HepG2 (cell line): Measurements from ENCODE around the gene CDH13. TPM values are rescaled to one million over a fixed set of nuclear protein-coding genes. Genes with fewer than 3 reads are reported as not detected.

Experiments
- ATAC-seq: fragments of 200-7000 bp; cut with Tn5 transposase; 3 replicates; pipeline ENCODE4 v1.9.1; 2020; ENCODE audit warnings: mild to moderate bottlenecking, moderate library complexity
- BruUV-seq: library from RNA; stranded (reverse); fragments of 400-500 nt; replicated peaks from 2 replicates; lab custom pipeline; 2021; lab: Mats Ljungman, UMichigan
- CTCF ChIA-PET: fragments of 300-600 bp; formaldehyde crosslinking; extraction: SDS; loops from one replicate; lab custom pipeline; 2021; ENCODE audit warnings: low total read pairs, inconsistent platforms, low intra/inter-chr PET ratio; lab: Yijun Ruan, JAX
- POLR2A ChIA-PET: fragments of 350-600 bp; sonication (Branson Sonifier 250); formaldehyde crosslinking; loops from one replicate; lab custom pipeline; 2020; ENCODE audit warnings: antibody characterized with exemption, inconsistent platforms; lab: Yijun Ruan, JAX
- DNase-seq: peaks from one replicate; pipeline ENCODE4 v3.0.0-alpha.2; 2015; ENCODE audit warnings: low spot score
- FAIRE-seq: peaks from 3 replicates; lab custom pipeline; 2011; peaks lifted over from hg19 to GRCh38; lab: Jason Lieb, UNC
- H2AFZ ChIP-seq: one replicate; pipeline ENCODE4 v1.6.1; 2011; ENCODE audit warnings: low read length, inconsistent platforms
- H3K27ac ChIP-seq: fragments of 300-600 bp; 3 replicates; pipeline ENCODE4 v1.8.0; 2011; ENCODE audit warnings: mixed run types, mild to moderate bottlenecking, mixed read lengths, low read length, inconsistent platforms; ENCODE audit not compliant: insufficient read depth; ENCODE audit errors: extremely low read length
- H3K27me3 ChIP-seq, 2 experiments: fragments of 200-600 bp in 1 of 2; 2 replicates in 1 of 2; 3 replicates in 1 of 2; pipeline versions ENCODE4 v1.6.0 to v1.8.0; 2011; ENCODE audit warnings: low read length in 2 of 2, mild to moderate bottlenecking in 2 of 2, moderate library complexity in 2 of 2, inconsistent platforms in 1 of 2; ENCODE audit not compliant: insufficient read depth in 2 of 2, control insufficient read depth in 1 of 2
- H3K36me3 ChIP-seq, 2 experiments: fragments of 200-600 bp in 1 of 2; replicated peaks in 1 of 2; 2 replicates in 1 of 2; 3 replicates in 1 of 2; pipeline versions ENCODE4 v1.5.1 to v1.8.0; 2011; ENCODE audit warnings: low read length in 2 of 2, inconsistent platforms in 1 of 2; ENCODE audit not compliant: insufficient read depth in 2 of 2, control insufficient read depth in 1 of 2
- H3K4me1 ChIP-seq: 2 replicates; pipeline ENCODE4 v1.5.1; 2012; ENCODE audit warnings: low read length, inconsistent platforms; ENCODE audit not compliant: insufficient read depth
- H3K4me2 ChIP-seq: 2 replicates; pipeline ENCODE4 v1.6.0; 2011; ENCODE audit warnings: low read depth, low read length, inconsistent platforms
- H3K4me3 ChIP-seq, 3 experiments: fragments of 200-600 bp in 1 of 3; sonication (generic), shearing (Covaris generic) in 1 of 3; replicated peaks in 1 of 3; 2 replicates each; pipeline ENCODE4 v1.5.1; 2011 to 2016; ENCODE audit warnings: low read length in 3 of 3, inconsistent platforms in 2 of 3, low read depth in 2 of 3, mild to moderate bottlenecking in 2 of 3, control low read depth in 1 of 3, mixed read lengths in 1 of 3; ENCODE audit not compliant: insufficient read depth in 1 of 3
- H3K79me2 ChIP-seq: one replicate; pipeline ENCODE4 v1.6.1; 2011; ENCODE audit warnings: low read length, inconsistent platforms; ENCODE audit not compliant: insufficient read depth
- H3K9ac ChIP-seq: 2 replicates; pipeline ENCODE4 v1.6.0; 2011; ENCODE audit warnings: mild to moderate bottlenecking, low read depth, low read length, inconsistent platforms; ENCODE audit not compliant: insufficient read depth
- H3K9me3 ChIP-seq: 2 replicates; pipeline ENCODE4 v1.5.1; 2012; ENCODE audit warnings: mild to moderate bottlenecking, low read length
- H4K20me1 ChIP-seq: 2 replicates; pipeline ENCODE4 v1.6.0; 2011; ENCODE audit warnings: inconsistent platforms, mild to moderate bottlenecking, low read length, moderate library complexity; ENCODE audit not compliant: insufficient read depth
- DMAP1 ChIP-seq: IDR thresholded peaks from 2 replicates; pipeline ENCODE4 v1.6.1; 2016
- ERF ChIP-seq: IDR thresholded peaks from 2 replicates; pipeline ENCODE4 v1.6.1; 2018; ENCODE audit warnings: missing biosample characterization, missing genetic modification reagents
- HOXA5 ChIP-seq: sonication (generic); formaldehyde crosslinking; IDR thresholded peaks from 2 replicates; pipeline ENCODE4 v1.4.0; 2020; ENCODE audit warnings: missing genetic modification reagents
- MAF1 ChIP-seq: sonication (generic); formaldehyde crosslinking; IDR thresholded peaks from 2 replicates; pipeline ENCODE4 v1.5.0; 2020; ENCODE audit warnings: missing genetic modification reagents, borderline replicate concordance
- MATR3 ChIP-seq: sonication (generic); formaldehyde crosslinking; IDR thresholded peaks from 2 replicates; pipeline ENCODE4 v1.4.0; 2020; ENCODE audit warnings: missing genetic modification reagents
- NFIC ChIP-seq: IDR thresholded peaks from 2 replicates; pipeline ENCODE4 v1.6.1; 2012; ENCODE audit warnings: mild to moderate bottlenecking, low read length, inconsistent platforms
- ZFYVE20 ChIP-seq: sonication (generic); formaldehyde crosslinking; IDR thresholded peaks from 2 replicates; pipeline ENCODE4 v1.8.0; 2023; ENCODE audit warnings: low read depth, mild to moderate bottlenecking, moderate library complexity, missing genetic modification reagents, borderline replicate concordance
- ZNF598 ChIP-seq: sonication (generic); formaldehyde crosslinking; IDR thresholded peaks from 2 replicates; pipeline ENCODE4 v1.5.1; 2020; ENCODE audit warnings: mild to moderate bottlenecking, missing genetic modification reagents, borderline replicate concordance
- ZNF879 ChIP-seq: sonication (generic); formaldehyde crosslinking; IDR thresholded peaks from 2 replicates; pipeline ENCODE4 v1.8.1; 2023; ENCODE audit warnings: missing genetic modification reagents
- WGBS: methylation state at CpG from one replicate; pipeline ENCODE4 v1.1.6; 2017; ENCODE audit warnings: low lambda C conversion rate; 5-methylcytosine and 5-hydroxymethylcytosine counted together
- in situ Hi-C: cut with HindIII; loops from 2 replicates; pipeline ENCODE4 v1.10.0; 2017; ENCODE audit warnings: low pct_unique_long_range_greater_than_20kb; ENCODE audit not compliant: extremely low pct_ligation_motif_present
- intact Hi-C: fragments of 100-400 bp; cut with micrococcal nuclease; formaldehyde crosslinking; loops from one replicate; pipeline ENCODE4 v1.10.0; 2022; ENCODE audit not compliant: unreplicated experiment
- polyA plus RNA-seq, 8 experiments: library from polyadenylated mRNA; depleted of rRNA in 3 of 8; stranded (reverse) in 7 of 8; unstranded in 1 of 8; fragments of >200 nt; fragmentation: Illumina TruSeq in 4 of 8; extraction: Trizol in 4 of 8; gene quantifications; 2 replicates each; pipeline versions ENCODE4 v1.2.1 to v1.2.3, GENCODE V29; 2011 to 2016; ENCODE audit warnings: low read depth in 4 of 8, missing spikeins in 1 of 8, mixed read lengths in 1 of 8; ENCODE audit not compliant: insufficient read depth in 1 of 8
- total RNA-seq, 5 experiments: library from RNA; depleted of rRNA; stranded (reverse); fragments of >200 nt; fragmentation: Illumina TruSeq; extraction: Trizol; gene quantifications; 2 replicates each; pipeline ENCODE4 v1.2.3, GENCODE V29; 2016; ENCODE audit warnings: low read depth in 1 of 5
- TF ChIP-seq, protein P1 (sequence below): sonication (generic); formaldehyde crosslinking; IDR thresholded peaks from 2 replicates; pipeline ENCODE4 v1.9.0; 2021; ENCODE audit warnings: missing genetic modification reagents, mild to moderate bottlenecking, borderline replicate concordance
- TF ChIP-seq, protein P2 (sequence below): fragments of 450-650 bp; IDR thresholded peaks from 2 replicates; pipeline ENCODE4 v1.6.1; 2017
- TF ChIP-seq, protein P3 (sequence below): sonication (generic); formaldehyde crosslinking; IDR thresholded peaks from 2 replicates; pipeline ENCODE4 v1.8.0; 2022; ENCODE audit warnings: mild to moderate bottlenecking, missing genetic modification reagents, moderate library complexity
- TF ChIP-seq, protein P4 (sequence below): sonication (generic); formaldehyde crosslinking; IDR thresholded peaks from 2 replicates; pipeline ENCODE4 v1.4.0; 2020; ENCODE audit warnings: mild to moderate bottlenecking, missing genetic modification reagents
- TF ChIP-seq, protein P5 (sequence below): IDR thresholded peaks from 2 replicates; pipeline ENCODE4 v1.4.0; 2020; ENCODE audit warnings: mild to moderate bottlenecking, missing genetic modification reagents
- TF ChIP-seq, protein P6 (sequence below): sonication (generic); formaldehyde crosslinking; IDR thresholded peaks from 2 replicates; pipeline ENCODE4 v1.4.0; 2020; ENCODE audit warnings: missing genetic modification reagents, borderline replicate concordance

Gene CDH13
- total and polyA plus RNA-seq, 2 of the 13 experiments (the other 11 are each of a cell fraction or from before 2014, with no cell fraction given), result not detected

DNA sequence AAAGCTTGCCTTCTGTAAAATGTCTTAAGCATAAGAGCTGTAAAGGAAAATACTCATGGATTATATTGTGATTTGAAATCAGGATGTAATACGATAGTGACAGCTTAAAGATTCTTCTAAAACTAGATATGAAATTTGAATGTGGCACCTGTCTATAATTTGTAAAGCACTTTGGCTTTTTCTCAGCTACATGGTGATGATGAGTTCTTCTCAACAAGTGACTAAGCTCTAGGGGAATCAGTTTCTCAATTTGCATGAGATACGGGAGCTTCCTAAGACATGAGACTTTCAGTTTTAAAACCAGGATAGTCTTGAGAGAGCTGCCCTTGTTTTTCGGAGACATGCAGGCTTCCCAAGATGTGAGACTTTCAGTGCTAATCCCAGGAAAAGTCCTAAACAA is 439.2 kb downstream of the CDH13 start (continued):
- TF ChIP-seq, protein P1, sequence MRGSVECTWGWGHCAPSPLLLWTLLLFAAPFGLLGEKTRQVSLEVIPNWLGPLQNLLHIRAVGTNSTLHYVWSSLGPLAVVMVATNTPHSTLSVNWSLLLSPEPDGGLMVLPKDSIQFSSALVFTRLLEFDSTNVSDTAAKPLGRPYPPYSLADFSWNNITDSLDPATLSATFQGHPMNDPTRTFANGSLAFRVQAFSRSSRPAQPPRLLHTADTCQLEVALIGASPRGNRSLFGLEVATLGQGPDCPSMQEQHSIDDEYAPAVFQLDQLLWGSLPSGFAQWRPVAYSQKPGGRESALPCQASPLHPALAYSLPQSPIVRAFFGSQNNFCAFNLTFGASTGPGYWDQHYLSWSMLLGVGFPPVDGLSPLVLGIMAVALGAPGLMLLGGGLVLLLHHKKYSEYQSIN, result no peak
- TF ChIP-seq, protein P2, sequence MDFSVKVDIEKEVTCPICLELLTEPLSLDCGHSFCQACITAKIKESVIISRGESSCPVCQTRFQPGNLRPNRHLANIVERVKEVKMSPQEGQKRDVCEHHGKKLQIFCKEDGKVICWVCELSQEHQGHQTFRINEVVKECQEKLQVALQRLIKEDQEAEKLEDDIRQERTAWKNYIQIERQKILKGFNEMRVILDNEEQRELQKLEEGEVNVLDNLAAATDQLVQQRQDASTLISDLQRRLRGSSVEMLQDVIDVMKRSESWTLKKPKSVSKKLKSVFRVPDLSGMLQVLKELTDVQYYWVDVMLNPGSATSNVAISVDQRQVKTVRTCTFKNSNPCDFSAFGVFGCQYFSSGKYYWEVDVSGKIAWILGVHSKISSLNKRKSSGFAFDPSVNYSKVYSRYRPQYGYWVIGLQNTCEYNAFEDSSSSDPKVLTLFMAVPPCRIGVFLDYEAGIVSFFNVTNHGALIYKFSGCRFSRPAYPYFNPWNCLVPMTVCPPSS, result no peak
- no peak for TF ChIP-seq DMAP1 (CRISPR knock-in tag)
- no peak for TF ChIP-seq HOXA5 (CRISPR knock-in tag)
- TF ChIP-seq, protein P3, sequence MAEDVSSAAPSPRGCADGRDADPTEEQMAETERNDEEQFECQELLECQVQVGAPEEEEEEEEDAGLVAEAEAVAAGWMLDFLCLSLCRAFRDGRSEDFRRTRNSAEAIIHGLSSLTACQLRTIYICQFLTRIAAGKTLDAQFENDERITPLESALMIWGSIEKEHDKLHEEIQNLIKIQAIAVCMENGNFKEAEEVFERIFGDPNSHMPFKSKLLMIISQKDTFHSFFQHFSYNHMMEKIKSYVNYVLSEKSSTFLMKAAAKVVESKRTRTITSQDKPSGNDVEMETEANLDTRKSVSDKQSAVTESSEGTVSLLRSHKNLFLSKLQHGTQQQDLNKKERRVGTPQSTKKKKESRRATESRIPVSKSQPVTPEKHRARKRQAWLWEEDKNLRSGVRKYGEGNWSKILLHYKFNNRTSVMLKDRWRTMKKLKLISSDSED (CRISPR knock-in tag), result no peak
- no peak for TF ChIP-seq MAF1 (CRISPR knock-in tag)

DNA sequence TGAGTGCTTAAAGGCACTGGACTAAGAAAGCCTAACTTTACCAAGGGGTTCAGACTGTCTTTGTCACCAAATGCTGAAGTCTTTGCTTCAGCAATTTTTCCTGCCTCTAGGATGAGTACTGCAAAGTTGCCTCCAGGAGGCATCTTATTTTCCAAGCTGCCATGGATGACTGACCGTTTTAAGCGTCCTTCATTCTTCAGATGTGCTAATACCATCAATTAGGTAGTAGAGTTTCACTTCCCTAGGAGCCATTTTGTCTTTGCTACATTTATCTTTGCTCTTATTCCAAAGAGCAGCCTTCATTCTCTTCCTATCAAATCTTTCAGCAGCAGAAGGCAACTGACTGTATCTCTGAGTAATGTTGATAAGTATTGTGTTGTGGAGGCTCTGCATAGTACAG is 440.1 kb downstream of the CDH13 start:
- ChIA-PET CTCF (no interaction called here), POLR2A (no interaction called here)
- Histone ChIP-seq H3K4me2 (no peak overlapping the region), H4K20me1 (no peaks in the 10 kb centered on the region), H3K4me3 (no peak overlapping the region), H3K9ac (no peak overlapping the region), H2AFZ (no peak overlapping the region), H3K36me3 (no peaks in the 10 kb centered on the region), H3K27me3 (no peaks in the 10 kb centered on the region), H3K9me3 (no peaks in the 10 kb centered on the region; the same call in 1 of the 2 replicates), H3K27ac (no peak overlapping the region), H3K79me2 (no peaks in the 10 kb centered on the region), H3K4me1 (no peaks in the 10 kb centered on the region)
- BruUV-seq, result no TSS peak
- in situ Hi-C loops, result no loop called here
- no peak for DNase-seq
- no peak for ATAC-seq
- FAIRE-seq, result no peak
- intact Hi-C loops, result no loop called here
- 4% methylated on average over 1 of the region's 2 CpGs for WGBS
- TF ChIP-seq, protein P4, sequence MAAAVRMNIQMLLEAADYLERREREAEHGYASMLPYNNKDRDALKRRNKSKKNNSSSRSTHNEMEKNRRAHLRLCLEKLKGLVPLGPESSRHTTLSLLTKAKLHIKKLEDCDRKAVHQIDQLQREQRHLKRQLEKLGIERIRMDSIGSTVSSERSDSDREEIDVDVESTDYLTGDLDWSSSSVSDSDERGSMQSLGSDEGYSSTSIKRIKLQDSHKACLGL (CRISPR knock-in tag), result no peak
- TF ChIP-seq, protein P5, sequence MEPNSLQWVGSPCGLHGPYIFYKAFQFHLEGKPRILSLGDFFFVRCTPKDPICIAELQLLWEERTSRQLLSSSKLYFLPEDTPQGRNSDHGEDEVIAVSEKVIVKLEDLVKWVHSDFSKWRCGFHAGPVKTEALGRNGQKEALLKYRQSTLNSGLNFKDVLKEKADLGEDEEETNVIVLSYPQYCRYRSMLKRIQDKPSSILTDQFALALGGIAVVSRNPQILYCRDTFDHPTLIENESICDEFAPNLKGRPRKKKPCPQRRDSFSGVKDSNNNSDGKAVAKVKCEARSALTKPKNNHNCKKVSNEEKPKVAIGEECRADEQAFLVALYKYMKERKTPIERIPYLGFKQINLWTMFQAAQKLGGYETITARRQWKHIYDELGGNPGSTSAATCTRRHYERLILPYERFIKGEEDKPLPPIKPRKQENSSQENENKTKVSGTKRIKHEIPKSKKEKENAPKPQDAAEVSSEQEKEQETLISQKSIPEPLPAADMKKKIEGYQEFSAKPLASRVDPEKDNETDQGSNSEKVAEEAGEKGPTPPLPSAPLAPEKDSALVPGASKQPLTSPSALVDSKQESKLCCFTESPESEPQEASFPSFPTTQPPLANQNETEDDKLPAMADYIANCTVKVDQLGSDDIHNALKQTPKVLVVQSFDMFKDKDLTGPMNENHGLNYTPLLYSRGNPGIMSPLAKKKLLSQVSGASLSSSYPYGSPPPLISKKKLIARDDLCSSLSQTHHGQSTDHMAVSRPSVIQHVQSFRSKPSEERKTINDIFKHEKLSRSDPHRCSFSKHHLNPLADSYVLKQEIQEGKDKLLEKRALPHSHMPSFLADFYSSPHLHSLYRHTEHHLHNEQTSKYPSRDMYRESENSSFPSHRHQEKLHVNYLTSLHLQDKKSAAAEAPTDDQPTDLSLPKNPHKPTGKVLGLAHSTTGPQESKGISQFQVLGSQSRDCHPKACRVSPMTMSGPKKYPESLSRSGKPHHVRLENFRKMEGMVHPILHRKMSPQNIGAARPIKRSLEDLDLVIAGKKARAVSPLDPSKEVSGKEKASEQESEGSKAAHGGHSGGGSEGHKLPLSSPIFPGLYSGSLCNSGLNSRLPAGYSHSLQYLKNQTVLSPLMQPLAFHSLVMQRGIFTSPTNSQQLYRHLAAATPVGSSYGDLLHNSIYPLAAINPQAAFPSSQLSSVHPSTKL (CRISPR knock-in tag), result no peak
- TF ChIP-seq NFIC (no peak), MATR3 (no peak), ZNF598 (CRISPR knock-in tag) (no peak), ZNF879 (CRISPR knock-in tag) (no peak), ZFYVE20 (CRISPR knock-in tag) (no peak), ERF (no peak)
- TF ChIP-seq, protein P6, sequence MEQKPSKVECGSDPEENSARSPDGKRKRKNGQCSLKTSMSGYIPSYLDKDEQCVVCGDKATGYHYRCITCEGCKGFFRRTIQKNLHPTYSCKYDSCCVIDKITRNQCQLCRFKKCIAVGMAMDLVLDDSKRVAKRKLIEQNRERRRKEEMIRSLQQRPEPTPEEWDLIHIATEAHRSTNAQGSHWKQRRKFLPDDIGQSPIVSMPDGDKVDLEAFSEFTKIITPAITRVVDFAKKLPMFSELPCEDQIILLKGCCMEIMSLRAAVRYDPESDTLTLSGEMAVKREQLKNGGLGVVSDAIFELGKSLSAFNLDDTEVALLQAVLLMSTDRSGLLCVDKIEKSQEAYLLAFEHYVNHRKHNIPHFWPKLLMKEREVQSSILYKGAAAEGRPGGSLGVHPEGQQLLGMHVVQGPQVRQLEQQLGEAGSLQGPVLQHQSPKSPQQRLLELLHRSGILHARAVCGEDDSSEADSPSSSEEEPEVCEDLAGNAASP (CRISPR knock-in tag), result no peak
